Measurements from ENCODE around the gene HYAL2. TPM values are rescaled to one million over a fixed set of nuclear protein-coding genes. Genes with fewer than 3 reads are reported as not detected.
A peak's percentile ranks its signal among the peaks of the same experiment; 100 is the strongest.

The HYAL2 gene
- polyA plus RNA-seq, 3 donors = 18.3 to 25.8 (median 18.9) TPM

DNA sequence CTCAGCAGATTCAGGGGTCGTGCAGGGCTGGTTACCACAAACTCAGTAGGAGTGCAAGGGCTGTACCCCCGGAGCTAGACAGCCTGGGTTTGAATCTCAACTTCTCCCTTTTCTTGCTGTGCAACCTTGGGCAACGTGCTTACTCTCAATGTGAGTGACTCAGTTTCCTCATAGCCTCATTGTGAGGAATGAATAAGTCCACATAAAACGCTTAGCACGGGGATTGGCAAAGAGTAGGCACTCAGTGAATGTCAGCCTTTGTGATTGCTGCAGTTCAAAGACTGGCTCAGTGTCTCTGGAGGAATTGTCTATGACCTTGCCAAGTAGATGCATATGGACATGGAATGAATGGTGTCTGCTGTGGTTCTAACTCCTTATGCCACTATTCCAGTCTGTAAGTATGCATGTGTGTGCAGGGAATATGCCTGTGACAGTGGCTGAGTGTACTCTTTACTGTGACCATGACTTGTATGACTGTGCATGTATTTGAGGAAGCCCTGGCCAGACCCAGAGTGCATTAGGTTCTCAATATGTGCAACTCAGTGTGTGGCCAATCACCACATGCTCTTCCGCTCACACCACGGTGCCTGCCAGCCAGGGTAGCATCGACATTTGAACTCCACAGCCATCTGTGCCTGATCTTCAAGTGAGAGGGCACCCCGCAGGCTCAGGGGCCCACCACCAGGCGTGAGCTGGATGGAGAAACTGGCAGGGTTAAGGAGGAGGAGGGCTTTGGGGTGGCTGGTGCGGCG, 22.4 kb downstream of the HYAL2 start:
- H3K27ac Mint-ChIP-seq = peak overlapping the region; percentile 99
- peak overlapping the region; percentile 77 for H3K4me2 ChIP-seq (replicated peaks; ENCODE audit: extremely low read depth, low read length, poor library complexity, severe bottlenecking)
- H3K4me3 Mint-ChIP-seq = peak overlapping the region; percentile 64 to 84
- H3K27me3 Mint-ChIP-seq (ENCODE audit: low read depth in 3 of 3) = no peaks in the 10 kb centered on the region
- intact Hi-C loops (cut with micrococcal nuclease) = loop anchor here (2.0 to 5.0 kb wide), 2 partner anchors 21 to 37 kb away; no protein-coding TSS in a partner anchor
- H3K4me1 Mint-ChIP-seq = peaks cover 37% of the 10 kb centered on the region
- peaks cover 32 to 37% of the 10 kb centered on the region in 2 donors for H3K4me1 ChIP-seq (ENCODE audit: control insufficient read depth in 1 of 2, insufficient read depth in 2 of 2, low read length in 2 of 2)
- H3K9me3 Mint-ChIP-seq = no peaks in the 10 kb centered on the region
- 27% methylated on average over 11 of the region's 12 CpGs for WGBS (ENCODE audit: insufficient coverage)
- peak overlapping the region; percentile 77 for H2AFZ ChIP-seq (ENCODE audit: insufficient read depth, low read depth, low read length, poor library complexity, severe bottlenecking)
- H3K27ac ChIP-seq (ENCODE audit: low read depth in 1 of 2, low read length in 2 of 2) = peak overlapping the region; percentile 99 to 100
- H3K4me3 ChIP-seq (replicated peaks in 1 of 3; ENCODE audit: low read depth in 2 of 3, low read length in 3 of 3) = peak overlapping the region; percentile 40 to 94 (median 57)
- peaks cover 2 to 11% of the 10 kb centered on the region in 2 donors for H3K36me3 Mint-ChIP-seq
- TF ChIP-seq, protein P1, sequence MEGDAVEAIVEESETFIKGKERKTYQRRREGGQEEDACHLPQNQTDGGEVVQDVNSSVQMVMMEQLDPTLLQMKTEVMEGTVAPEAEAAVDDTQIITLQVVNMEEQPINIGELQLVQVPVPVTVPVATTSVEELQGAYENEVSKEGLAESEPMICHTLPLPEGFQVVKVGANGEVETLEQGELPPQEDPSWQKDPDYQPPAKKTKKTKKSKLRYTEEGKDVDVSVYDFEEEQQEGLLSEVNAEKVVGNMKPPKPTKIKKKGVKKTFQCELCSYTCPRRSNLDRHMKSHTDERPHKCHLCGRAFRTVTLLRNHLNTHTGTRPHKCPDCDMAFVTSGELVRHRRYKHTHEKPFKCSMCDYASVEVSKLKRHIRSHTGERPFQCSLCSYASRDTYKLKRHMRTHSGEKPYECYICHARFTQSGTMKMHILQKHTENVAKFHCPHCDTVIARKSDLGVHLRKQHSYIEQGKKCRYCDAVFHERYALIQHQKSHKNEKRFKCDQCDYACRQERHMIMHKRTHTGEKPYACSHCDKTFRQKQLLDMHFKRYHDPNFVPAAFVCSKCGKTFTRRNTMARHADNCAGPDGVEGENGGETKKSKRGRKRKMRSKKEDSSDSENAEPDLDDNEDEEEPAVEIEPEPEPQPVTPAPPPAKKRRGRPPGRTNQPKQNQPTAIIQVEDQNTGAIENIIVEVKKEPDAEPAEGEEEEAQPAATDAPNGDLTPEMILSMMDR (IDR thresholded peaks at IDR 0.05) = no peak
- no peaks in the 10 kb centered on the region for H3K9me3 ChIP-seq (replicated peaks in 1 of 2; ENCODE audit: control insufficient read depth in 1 of 2, insufficient read depth in 1 of 2, low read length in 2 of 2)
- H4K20me1 ChIP-seq (ENCODE audit: insufficient read depth, low read length) = no peaks in the 10 kb centered on the region
- H3K79me2 ChIP-seq (ENCODE audit: insufficient read depth, low read length) = peaks cover 39% of the 10 kb centered on the region
- H3K27me3 ChIP-seq (ENCODE audit: control insufficient read depth in 2 of 2, insufficient read depth in 2 of 2, low read length in 2 of 2) = no peaks in the 10 kb centered on the region
- H3K36me3 ChIP-seq (replicated peaks in 1 of 2; ENCODE audit: control insufficient read depth in 1 of 2, insufficient read depth in 2 of 2, low read length in 2 of 2) = no peaks in the 10 kb centered on the region
- peak overlapping the region; percentile 85 for H3K9ac ChIP-seq (ENCODE audit: insufficient read depth, low read length, poor library complexity, severe bottlenecking)
- DNase-seq = peak; percentile 89 to 94 (median 91)

DNA sequence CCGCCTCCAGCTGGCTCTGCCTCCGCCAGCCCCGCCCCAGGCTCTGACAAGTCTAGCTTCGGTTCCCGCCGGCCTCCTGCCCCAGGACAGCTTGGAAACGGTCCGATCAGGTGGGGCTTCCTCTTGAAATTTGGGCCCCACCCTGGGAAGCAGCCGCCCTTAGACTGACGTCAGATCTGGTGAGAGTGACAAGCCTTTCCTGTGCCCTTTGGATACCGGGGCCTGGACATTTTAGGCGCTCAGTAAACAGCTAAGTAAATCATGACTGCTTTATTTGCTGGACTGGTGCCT, 23.0 kb downstream of the HYAL2 start:
- Mint-ChIP-seq H3K27ac (peak overlapping the region; percentile 99), H3K9me3 (no peaks in the 10 kb centered on the region), H3K36me3 (peaks cover 2 to 11% of the 10 kb centered on the region in 2 donors), H3K27me3 (ENCODE audit: low read depth in 3 of 3) (no peaks in the 10 kb centered on the region), H3K4me1 (peaks cover 34% of the 10 kb centered on the region), H3K4me3 (peak overlapping the region; percentile 64 to 84)
- peaks cover 39% of the 10 kb centered on the region for H3K79me2 ChIP-seq (ENCODE audit: insufficient read depth, low read length)
- H3K4me3 ChIP-seq (replicated peaks in 1 of 3; ENCODE audit: low read depth in 2 of 3, low read length in 3 of 3) = peak overlapping the region; percentile 40 to 94 (median 57)
- H3K9ac ChIP-seq (ENCODE audit: insufficient read depth, low read length, poor library complexity, severe bottlenecking) = peak overlapping the region; percentile 85
- peaks cover 32 to 37% of the 10 kb centered on the region in 2 donors for H3K4me1 ChIP-seq (ENCODE audit: control insufficient read depth in 1 of 2, insufficient read depth in 2 of 2, low read length in 2 of 2)
- DNase-seq = no peak
- intact Hi-C loops (cut with micrococcal nuclease) = loop anchor here (2.0 to 5.0 kb wide), 2 partner anchors 21 to 38 kb away; no protein-coding TSS in a partner anchor
- peak overlapping the region; percentile 77 for H3K4me2 ChIP-seq (replicated peaks; ENCODE audit: extremely low read depth, low read length, poor library complexity, severe bottlenecking)
- H3K27ac ChIP-seq (ENCODE audit: low read depth in 1 of 2, low read length in 2 of 2) = peak overlapping the region; percentile 99 to 100
- no peaks in the 10 kb centered on the region for H3K27me3 ChIP-seq (ENCODE audit: control insufficient read depth in 2 of 2, insufficient read depth in 2 of 2, low read length in 2 of 2)
- H3K36me3 ChIP-seq (replicated peaks in 1 of 2; ENCODE audit: control insufficient read depth in 1 of 2, insufficient read depth in 2 of 2, low read length in 2 of 2) = no peaks in the 10 kb centered on the region
- TF ChIP-seq, protein P1 (IDR thresholded peaks at IDR 0.05) = no peak
- peak overlapping the region; percentile 53 for H2AFZ ChIP-seq (ENCODE audit: insufficient read depth, low read depth, low read length, poor library complexity, severe bottlenecking)
- under 1% methylated on average over 12 of the region's 12 CpGs for WGBS (ENCODE audit: insufficient coverage)
- H3K9me3 ChIP-seq (replicated peaks in 1 of 2; ENCODE audit: control insufficient read depth in 1 of 2, insufficient read depth in 1 of 2, low read length in 2 of 2) = no peaks in the 10 kb centered on the region
- no peaks in the 10 kb centered on the region for H4K20me1 ChIP-seq (ENCODE audit: insufficient read depth, low read length)

All from CD14-positive monocyte (primary cell).